GDM1 (cell line): ENCODE measurements around the gene AIFM3.
"Not testable (repeated sequence)": the region's sequence is repeated elsewhere in the genome, so short reads cannot be mapped to it uniquely, and the experiment has no call there.

Source experiments
- DNase-seq: peaks from one replicate; lab custom pipeline; 2025; lab: John Stamatoyannopoulos, UW

Gene AIFM3

DNA sequence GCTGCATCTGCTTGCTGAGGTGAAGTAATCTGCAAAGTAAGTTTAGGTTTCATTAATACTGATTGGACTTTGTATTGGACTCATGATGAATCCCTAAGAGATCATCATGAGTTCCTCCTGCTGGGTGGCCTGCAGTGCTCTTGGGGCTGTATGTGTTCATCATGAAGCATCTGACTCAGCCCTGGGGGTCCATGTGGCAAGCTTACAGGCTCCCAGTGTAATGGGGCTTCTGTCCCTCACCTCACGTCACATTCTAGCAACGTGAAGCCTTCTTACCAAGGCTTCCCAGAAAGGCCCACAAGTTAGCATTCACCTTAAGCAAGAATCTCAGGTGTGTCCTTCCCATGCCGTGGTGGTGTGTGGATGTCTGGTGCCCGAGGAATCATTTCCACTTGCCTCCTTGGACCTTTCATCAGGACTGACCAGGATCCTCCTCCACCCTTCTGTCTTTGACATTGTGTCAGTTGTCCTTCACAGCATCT, 26.1 kb upstream of the AIFM3 start:
- no peak for DNase-seq

DNA sequence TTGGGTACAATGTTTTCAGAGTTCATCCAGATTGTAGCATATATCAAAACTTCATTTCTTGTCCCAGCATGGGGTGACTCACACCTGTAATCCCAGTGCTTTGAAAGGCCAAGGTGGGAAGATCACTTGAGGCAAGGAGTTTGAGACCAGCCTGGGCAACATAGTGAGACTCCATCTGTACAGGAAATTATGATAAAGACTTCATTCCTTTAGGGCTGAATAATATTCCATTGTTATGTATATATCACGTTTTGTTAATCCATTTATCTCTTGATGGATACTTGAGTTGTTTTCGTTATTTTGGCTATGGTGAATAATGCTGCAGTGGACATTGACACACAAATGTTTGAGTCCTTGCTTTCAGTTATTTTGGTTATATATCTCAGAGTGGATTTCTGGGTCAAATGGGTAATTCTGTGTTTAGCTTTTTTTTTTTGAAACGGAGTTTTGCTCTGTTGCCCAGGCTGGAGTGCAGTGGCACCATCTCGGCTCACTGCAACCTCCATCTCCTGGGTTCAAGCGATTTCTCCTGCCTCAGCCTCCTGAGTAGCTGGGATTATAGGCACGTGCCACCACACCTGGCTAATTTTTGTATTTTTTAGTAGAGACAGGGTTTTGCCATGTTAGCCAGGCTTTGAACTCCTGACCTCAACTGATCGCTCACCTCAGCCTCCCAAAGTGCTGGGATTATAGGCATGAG, 24.7 kb upstream of the AIFM3 start:
- DNase-seq: not testable (repeated sequence)

DNA sequence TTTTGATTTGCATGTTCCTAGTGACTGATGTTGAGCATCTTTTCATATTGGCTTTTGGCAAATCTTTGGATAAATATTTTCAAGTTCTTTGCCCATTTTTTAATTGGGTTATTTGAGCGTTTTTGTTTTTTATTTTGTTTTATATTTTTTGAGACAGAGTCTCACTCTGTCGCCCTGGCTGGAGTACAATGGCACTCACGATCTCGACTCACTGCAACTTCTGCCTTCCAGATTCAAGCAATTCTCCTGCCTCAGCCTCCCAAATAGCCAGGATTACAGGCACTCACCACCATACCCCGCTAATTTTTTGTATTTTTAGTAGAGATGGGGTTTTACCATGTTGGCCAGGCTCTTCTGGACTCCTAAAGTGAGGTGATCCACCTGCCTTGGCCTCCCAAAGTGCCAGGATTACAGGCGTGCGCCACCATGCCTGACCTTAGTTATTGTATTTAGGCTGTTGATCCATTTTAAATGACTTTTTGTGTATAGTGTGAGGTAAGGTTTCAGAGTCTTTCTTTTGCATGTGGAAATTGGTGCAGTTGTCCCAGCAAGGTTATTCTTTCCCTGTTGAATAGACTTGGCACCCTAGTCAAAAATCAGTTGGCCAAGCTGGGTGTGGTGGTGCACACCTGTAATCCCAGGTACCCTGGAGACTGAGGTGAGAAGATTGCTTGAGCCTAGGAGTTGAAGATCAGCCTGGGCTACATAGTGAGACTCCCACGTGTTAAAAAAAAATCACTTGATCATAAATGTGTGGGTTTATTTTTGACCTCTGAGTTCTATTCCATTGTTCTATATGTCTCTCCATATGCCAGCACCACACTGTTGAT, 23.7 kb upstream of the AIFM3 start:
- no peak for DNase-seq

DNA sequence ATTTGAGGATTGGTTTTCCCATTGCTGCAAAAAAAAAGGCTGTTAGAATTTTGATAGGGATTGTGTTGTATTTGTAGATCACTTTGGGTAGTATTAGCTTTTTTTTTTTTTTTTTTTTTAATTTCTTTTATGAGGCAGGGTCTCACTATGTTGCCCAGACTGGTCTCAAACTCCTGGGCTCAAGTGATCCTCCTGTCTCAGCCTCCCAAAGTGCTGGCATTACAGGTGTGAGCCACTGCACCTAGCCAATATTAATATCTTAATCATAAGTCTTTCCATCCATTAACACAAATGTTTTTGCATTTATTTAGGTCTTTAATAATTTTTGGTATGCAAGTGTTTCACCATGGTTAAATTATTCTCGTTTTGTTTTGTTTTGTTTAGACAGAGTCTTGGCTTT, 23.0 kb upstream of the AIFM3 start:
- no peak for DNase-seq

DNA sequence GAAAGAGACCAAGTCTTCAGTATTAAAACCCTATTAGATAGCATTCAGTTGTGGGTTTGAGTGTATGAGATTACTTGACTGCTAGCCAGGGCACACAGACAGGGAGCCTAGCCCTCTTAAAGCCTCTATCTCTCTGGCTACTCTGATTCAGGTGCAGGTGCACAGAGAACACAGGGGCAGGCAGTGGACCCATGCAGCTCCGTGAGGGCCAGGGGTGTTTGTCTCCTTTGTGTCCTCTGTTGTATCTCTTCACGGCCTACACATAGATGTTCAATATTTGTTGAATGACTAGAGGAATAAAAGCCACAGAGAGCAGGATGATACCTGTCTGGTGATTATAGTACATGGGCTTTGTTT, 21.5 kb upstream of the AIFM3 start:
- DNase-seq: no peak

DNA sequence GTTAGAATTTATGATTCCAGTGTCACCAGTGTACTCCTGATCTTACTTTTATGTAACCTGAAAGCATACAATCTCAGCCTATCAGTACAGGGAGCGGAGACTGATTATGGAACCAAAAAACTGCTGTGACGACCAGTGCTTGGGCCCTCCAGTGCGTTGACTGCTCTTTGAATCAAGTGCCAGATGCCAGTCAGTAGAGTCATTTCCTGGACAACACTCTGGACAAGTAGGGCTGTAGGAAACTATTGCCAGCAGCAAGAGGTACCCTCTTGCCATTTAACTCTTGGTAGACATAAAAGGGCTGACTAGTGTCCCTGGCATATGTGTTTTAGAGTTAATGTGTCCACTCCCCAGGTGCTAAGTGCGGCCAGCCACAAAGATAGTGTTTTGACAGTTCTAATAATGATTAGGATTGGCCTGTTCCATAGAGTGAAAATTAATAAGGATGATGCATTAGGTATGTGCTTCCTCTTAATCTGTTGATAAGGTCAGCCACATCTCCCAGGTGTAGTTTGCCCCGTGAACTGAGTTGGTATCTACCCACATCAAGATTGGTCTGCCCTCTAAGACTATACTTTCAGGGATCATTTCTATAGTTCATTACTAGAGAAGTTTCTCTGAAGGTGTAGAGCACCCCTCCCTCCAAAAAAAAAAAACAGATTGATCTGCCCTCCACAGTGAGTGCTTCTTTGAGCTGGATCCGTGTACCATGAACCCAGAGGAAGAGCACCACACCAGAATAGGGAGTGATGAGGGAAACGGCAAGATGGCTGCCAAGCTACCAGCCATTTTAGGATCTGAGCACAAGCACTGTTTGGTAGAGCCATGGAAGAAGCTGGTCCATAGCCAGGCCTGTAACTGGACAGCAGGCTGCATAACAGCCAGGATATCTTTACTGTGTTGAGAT, 20.7 kb upstream of the AIFM3 start:
- no peak for DNase-seq

DNA sequence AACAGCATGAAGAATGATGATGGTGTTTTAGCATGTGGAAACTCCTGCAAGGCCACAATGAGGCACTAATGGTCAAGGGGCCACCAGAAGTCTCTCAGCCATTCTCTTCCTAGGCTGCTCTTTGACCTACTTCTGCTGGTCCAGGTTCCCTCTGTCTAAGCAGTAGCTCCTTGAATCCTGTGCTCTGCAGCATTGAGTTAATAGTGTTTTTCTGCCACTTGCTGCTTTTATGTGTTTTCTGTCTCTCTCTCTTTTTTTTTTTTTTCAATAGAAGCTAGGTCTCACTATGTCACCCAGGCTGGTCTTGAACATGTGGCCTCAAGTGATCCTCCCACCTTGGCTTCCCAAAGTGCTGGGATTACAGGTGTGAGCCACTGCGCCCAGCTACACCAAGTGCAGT, 20.1 kb upstream of the AIFM3 start:
- DNase-seq: no peak

DNA sequence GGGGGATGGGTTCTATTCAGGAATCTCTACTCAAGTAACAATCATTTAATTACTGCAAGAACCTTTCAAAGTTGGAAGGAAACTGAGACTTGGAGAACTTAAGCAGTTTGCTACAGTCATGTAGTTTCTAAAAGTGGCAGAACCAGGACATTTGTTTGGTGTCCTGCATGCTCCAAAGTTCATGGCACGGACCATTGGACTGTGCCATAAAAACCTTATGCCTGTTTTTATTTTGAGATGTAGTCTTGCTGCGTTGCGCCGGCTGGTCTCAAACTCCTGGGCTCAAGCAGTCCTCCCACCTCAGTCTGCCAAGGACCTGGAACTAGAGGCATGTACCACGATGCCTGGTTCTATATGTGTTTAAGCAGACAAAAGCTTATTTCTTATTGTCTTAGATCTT, 18.6 kb upstream of the AIFM3 start:
- no peak for DNase-seq

DNA sequence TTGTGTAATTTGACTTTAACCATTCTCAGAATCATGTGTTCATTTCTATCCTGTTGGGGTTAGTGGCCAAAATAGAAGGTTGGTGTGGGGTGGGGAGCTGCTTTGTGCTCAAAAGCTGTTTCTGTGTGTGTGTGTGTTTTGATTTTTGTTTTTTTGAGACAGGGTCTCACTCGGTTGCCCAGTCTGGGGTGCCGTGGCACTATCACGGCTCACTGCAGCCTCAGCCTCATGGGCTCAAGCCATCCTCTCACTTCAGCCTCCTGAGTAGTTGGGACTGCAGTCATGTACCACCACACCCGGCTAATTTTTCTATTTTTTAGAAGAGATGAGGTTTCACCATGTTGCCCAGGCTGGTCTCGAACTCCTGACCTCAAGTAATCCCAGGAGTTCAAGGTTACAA, 18.1 kb upstream of the AIFM3 start:
- DNase-seq: no peak

DNA sequence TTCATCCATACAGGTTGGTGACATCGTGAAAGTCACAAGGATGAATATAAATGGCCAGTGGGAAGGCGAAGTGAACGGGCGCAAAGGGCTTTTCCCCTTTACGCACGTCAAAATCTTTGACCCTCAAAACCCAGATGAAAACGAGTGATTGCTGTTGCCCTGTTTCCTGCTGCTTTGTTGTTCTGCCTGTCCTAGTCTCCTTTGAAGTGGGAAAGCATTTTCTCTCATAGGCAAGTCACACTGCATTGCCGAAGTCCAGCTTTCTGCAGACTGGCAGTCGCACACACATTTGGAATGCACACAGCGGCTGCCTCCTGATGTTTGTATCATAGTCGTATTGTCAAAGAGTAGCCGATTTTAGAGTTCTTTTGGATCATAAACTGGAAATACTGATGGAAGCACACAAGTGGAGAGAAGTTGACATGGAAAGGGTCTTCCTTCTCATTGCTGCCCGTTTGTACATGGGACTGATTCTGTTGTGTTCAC, 17.3 kb upstream of the AIFM3 start:
- no peak for DNase-seq

DNA sequence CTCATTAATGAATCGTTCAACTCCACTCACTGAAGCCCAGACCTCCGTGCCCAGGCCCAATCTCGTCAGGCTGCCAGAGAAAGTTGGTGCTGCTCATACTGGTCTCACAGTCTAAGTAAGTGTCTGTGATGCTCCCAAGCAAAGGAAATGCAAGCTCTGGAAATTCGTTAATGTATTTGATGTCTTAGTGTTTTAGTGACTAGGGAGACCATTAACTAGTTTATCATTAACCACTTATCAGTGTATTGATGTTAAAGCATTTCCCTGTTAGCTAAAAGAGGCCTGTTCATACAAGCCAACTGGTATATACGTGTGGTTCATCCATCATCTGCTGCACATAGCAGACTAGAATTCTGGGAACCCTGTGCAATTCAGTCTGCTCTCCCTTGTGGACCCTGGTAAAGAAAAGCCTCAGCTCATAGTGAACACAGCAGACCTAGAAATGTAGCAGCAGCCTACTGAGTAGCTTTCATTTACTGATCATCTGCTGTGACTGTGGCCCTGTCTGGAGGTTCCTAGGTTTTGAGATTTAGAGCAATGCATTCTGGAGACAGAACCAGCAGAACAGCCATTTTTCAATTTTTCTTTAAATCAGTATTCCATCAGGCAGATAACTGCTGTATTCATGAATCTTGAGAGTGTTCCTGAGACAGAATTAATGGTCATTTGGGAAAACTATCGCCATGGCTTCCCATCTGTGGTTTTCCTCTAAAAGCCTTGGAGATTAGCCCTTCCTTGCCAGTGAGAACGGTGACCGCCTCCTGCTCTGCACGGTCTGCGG, 15.7 kb upstream of the AIFM3 start:
- DNase-seq: no peak

DNA sequence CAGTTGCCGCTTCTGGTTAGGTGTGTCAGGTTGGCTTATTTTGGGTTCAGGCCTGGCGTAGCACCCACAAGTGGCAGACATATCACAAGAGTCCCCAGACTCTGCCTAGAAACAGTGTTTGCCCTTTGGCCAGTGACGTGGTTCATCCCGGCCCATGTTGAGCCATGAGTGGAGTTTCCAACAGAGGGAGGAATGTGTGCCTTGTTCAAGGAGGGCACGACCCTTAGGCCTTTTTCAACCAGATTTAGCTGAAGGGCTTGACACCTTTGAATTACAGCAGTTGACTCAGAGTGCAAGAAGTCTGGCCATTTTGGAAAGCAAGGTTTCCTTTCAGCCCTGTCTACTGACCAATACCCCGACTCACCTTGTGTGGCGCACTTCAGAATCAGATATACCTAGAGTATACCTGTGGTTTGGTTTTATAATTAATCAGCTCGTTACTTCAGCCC, 15.1 kb upstream of the AIFM3 start:
- no peak for DNase-seq

DNA sequence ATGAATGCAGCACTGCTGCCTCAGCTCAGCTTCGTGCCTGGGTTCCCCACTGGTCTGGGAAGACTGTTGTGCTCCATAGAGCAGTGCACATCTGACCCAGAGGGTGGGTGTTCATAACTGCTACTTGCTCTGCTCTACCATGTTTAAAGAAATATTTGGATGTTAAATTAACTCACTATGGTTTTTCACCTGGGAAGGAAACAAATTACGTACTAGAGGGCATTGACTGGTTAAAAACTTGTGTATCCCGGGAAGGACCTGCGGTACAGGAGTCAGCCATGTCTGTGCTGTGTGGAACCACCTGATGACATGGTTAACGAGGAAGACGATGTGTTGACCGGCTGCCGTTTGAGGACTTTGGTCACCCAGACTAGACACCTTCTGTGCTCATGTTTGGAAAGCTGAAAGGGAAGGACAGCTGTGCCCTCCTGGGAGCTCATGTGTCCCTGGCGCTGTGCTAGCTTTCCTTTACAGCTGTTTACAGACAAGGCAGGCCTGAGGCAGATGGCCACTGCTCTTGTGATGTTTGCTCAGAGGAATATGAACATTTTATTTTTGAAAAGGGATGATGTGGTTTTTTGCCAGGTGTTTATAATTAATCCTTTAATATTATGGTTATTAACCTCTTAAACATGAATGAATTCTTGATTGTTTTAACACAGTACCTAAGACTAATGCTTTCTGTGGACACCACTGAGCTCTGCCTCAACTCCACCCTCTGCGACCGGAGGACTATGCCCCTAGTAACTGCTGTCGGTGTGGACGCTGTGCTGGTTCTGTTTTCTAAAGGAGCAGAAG, 14.3 kb upstream of the AIFM3 start:
- DNase-seq: no peak

DNA sequence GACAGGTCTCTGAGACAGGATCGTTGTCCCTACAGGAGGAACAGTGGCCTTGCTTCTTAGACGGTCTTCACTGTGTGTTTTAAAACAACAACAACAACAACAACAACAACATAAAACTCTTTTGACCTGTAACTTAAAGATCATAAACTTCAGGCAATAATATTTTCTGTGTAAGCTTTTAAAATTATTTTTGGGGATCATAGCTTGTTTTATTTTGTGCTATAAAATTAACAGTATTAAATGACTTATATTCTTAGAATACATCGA, 13.8 kb upstream of the AIFM3 start:
- no peak for DNase-seq

DNA sequence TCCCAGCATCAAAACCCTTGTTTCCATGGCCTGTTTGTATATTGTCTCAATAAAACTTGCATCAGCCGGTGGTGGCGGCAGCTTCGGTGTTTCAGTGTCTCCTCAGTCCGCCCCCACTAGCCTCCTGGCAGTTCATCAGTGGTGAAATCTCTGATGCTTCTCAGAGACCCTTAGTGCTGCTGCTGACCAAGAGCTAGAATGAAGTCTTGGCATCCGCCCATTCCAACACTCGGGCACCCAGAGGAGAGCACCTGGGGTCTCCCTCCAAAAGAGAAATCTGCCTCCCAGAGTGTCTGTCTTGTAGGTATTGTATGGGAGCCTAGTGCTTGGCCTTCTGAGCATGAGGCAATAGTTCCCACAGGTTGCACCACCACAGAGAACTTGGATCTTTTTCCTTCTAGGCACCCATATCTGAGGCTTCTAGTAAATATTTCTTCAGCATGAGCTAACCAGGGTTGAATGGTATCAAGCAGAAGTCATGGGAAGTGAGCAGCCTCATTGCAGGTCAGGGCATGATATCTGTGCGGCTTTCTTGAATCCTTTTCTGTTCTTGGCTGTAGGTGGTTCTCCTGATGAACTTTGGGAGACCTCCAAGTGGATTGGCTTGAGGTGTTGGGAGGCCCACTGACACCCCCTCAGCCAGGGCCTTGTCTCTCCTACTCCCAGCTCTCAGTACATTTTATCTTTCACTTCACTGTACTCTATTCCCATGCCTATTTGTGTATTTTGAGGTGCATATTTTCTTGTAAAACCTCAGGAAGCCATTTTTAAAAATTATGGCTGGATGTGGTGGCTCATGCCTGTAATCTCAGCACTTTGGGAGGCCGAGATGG, 13.2 kb upstream of the AIFM3 start:
- DNase-seq: no peak

DNA sequence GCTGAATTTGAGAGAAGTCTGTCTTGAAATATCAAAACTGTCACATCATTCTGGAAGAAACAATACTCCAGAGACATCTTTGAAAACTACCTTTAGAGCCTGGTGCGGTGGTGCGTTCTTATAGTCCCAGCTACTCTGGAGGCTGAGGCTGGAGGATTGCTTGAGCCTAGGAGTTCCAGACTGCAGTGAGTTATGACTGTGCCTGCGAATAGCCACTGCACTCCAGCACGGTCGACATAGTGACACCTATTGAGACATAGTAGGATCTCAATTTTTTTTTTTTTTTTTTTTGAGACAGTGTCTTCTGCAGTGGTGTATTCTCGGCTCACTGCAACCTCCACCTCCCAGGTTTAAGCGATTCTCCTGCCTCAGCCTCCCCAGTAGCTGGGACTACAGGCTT, 11.5 kb upstream of the AIFM3 start:
- no peak for DNase-seq

DNA sequence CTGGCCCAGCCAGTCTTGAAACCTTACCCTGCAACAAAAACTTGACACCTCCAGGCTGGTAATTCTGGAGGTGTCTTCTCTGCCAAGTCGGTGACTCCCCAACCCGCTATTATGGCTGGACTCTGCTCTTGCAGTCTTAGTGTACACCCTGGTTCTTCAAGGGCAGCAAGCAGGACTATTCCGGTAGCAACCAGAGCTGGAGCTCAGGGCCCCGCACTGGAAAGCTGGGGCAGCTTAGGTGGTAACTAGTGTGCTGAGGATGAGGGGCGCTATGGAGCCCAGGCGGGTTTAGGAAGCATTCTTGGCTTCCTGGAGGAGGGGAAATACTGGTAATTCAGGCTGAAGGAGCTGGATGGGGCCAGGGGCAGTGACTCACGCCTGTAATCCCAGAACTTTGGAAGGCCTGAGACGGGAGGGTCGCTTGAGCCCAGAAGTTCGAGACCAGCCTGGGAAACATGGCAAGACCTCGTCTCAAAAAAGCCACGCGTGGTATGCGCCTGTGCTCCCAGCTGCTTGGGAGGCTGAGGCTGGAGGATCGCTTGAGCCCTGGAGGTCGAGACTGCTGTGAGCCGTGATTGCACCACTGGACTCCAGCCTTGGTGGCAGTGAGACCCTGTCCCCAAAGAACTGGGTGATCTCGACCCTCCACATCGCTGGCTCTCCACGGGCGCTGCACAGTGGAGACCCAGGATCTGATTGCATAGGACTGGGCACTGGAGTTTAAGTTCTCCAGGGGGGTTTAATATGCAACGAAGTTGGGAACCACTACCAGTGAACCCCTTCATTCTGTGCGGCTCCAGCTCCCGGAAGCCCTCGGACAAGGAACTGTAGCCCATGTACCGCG, 10.6 kb upstream of the AIFM3 start:
- no peak for DNase-seq

DNA sequence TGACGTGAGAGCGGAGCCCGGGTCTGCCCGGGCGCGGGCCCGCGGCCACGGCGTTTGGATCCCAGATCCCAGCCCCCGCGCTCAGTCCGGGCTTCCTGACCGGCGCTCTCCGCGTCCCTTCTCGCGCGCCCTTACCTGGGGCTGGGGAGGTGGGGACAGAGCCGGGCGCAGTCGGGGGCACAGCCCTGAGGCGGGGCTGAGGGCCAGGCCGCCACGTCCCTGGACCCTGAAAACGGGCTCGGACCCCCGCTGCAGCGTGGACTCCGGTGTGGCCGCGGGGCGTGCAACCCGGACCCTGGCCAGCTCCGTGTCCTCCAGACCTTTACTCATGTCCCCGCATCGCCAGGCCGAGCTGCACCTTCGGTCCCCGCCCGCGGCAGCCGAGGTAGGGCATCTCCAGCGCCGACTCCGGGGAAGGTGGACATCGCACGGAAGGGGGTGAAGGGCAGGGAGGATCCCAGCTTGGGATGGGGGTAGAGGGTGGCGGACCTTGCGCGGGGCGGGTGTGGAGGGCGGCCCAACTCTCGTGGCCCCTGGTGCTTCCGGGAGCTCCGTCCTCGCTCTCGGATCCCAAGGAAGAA, 9.9 kb upstream of the AIFM3 start:
- no peak for DNase-seq
